Vagina (tissue), 2 donors: Measurements from ENCODE around the gene SNPH. TPM values are rescaled to one million over a fixed set of nuclear protein-coding genes. Genes with fewer than 3 reads are reported as not detected.
"Not testable (repeated sequence)": the region's sequence is repeated elsewhere in the genome, so short reads cannot be mapped to it uniquely, and the experiment has no call there.

Source experiments
- DNase-seq, 2 donors: peaks; one replicate each; pipeline ENCODE4 v3.0.0-alpha.2; 2017; ENCODE audit errors: extremely low spot score in 2 of 2
- H3K27ac ChIP-seq: fragments of 200-600 bp; sonication (generic); one replicate; pipeline ENCODE4 v1.5.1; 2019
- H3K27me3 ChIP-seq: fragments of 200-600 bp; sonication (generic); one replicate; pipeline ENCODE4 v1.5.1; 2019
- H3K36me3 ChIP-seq, 2 donors: fragments of 200-600 bp; sonication (generic); one replicate each; pipeline ENCODE4 v1.5.1; 2017 to 2019
- H3K4me1 ChIP-seq: fragments of 200-600 bp; sonication (generic); one replicate; pipeline ENCODE4 v1.5.1; 2019
- H3K4me3 ChIP-seq, 2 donors: fragments of 200-600 bp; sonication (generic); 1 replicate in 1 of 2; 2 replicates in 1 of 2; pipeline ENCODE4 v1.5.1; 2016 to 2019
- H3K9me3 ChIP-seq: fragments of 200-600 bp; sonication (generic); one replicate; pipeline ENCODE4 v1.5.1; 2019
- POLR2A ChIP-seq, 2 donors: fragments of 450-650 bp; IDR thresholded peaks; one replicate each; pipeline ENCODE4 v1.6.1; 2017; ENCODE audit warnings: antibody characterized with exemption in 2 of 2, mild to moderate bottlenecking in 2 of 2, moderate library complexity in 2 of 2
- POLR2AphosphoS5 ChIP-seq, 2 donors: sonication (generic); formaldehyde crosslinking; IDR thresholded peaks; one replicate each; pipeline ENCODE4 v1.9.0; 2017; ENCODE audit warnings: antibody characterized with exemption in 2 of 2, mild to moderate bottlenecking in 2 of 2, low read depth in 1 of 2; ENCODE audit not compliant: insufficient read depth in 1 of 2
- intact Hi-C: fragments of 100-400 bp; cut with DNase I; formaldehyde crosslinking; loops from one replicate; pipeline ENCODE4 v1.15.1; 2023
- total RNA-seq: library from RNA; depleted of rRNA; stranded (reverse); fragments of >200 nt; gene quantifications from one replicate; pipeline ENCODE4 v1.2.3, GENCODE V29; 2016
- TF ChIP-seq, protein P1 (sequence below), 3 experiments: fragments of 450-650 bp in 2 of 3; fragments of 200-600 bp in 1 of 3; sonication (generic) in 1 of 3; IDR thresholded peaks; one replicate each; pipeline ENCODE4 v1.5.1; 2017 to 2019; ENCODE audit warnings: antibody characterized with exemption in 3 of 3, mild to moderate bottlenecking in 2 of 3, moderate library complexity in 2 of 3

SNPH gene, protein sequence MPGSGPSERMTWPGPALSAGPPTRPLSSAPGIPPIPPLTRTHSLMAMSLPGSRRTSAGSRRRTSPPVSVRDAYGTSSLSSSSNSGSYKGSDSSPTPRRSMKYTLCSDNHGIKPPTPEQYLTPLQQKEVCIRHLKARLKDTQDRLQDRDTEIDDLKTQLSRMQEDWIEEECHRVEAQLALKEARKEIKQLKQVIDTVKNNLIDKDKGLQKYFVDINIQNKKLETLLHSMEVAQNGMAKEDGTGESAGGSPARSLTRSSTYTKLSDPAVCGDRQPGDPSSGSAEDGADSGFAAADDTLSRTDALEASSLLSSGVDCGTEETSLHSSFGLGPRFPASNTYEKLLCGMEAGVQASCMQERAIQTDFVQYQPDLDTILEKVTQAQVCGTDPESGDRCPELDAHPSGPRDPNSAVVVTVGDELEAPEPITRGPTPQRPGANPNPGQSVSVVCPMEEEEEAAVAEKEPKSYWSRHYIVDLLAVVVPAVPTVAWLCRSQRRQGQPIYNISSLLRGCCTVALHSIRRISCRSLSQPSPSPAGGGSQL
- total RNA-seq, result 6.4 TPM

DNA sequence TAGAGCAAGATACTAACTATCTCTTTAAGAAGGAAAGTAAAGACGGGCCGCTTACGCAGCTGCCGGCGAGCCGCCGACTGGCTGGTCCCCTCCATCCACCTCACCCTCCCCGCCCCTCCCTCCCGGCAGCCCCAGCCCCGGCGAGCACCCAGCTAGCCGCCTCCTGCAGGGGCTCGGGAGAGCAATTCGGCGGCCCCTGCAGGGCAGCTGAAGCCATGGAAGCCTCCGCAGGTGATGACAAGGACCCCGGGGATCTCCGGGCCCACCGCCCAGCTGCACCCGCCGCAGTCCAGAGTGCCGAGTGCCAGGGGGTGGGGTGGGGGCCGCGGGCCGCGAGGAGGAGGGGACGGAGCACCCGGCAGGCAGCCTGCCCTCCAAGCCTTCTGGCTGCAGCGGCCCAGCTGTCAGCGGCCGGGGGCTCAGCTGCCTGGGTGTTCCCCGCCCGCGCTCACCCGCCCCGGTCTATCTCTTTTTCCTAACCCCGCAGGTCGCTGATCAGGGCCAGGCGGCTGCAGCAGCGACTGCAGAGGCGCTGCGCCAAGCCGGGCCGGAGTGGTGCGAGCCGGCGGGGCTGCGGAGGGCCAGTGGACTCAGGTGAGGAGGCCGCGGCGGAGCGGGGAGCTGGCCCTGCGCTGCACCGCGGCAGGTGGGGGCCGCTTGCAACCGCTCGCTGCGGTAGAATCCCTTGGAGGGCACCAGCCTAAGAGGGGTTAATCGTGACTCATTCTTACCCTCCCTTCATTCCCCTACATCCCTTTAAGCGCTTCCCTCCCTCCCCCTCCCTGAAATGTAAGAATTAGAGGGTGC, at the start of gene SNPH:
Gene SNPH, plus strand, starts transcription at position 128 of the 807 bp plus-strand sequence. CDS start 29,946 bp downstream, outside the sequence.
- H3K4me3 ChIP-seq, result peak within 1 kb of the TSS; percentile 80 to 93
- TF ChIP-seq POLR2AphosphoS5 (IDR thresholded peaks at IDR 0.05; ENCODE audit: insufficient read depth in 1 of 2, low read depth in 1 of 2), result peak in 1 of 2 donors; percentile 55
- TF ChIP-seq, protein P1, sequence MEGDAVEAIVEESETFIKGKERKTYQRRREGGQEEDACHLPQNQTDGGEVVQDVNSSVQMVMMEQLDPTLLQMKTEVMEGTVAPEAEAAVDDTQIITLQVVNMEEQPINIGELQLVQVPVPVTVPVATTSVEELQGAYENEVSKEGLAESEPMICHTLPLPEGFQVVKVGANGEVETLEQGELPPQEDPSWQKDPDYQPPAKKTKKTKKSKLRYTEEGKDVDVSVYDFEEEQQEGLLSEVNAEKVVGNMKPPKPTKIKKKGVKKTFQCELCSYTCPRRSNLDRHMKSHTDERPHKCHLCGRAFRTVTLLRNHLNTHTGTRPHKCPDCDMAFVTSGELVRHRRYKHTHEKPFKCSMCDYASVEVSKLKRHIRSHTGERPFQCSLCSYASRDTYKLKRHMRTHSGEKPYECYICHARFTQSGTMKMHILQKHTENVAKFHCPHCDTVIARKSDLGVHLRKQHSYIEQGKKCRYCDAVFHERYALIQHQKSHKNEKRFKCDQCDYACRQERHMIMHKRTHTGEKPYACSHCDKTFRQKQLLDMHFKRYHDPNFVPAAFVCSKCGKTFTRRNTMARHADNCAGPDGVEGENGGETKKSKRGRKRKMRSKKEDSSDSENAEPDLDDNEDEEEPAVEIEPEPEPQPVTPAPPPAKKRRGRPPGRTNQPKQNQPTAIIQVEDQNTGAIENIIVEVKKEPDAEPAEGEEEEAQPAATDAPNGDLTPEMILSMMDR (IDR thresholded peaks at IDR 0.05), result no peak
- H3K4me1 ChIP-seq, result peaks cover 19% of the 10 kb centered on the region
- H3K27me3 ChIP-seq, result no peaks in the 10 kb centered on the region
- no peak for DNase-seq
- intact Hi-C loops, result no loop called here
- no peaks in the 10 kb centered on the region for H3K9me3 ChIP-seq
- H3K27ac ChIP-seq, result peak within 1 kb of the TSS; percentile 68
- H3K36me3 ChIP-seq, result no peaks in the 10 kb centered on the region

DNA sequence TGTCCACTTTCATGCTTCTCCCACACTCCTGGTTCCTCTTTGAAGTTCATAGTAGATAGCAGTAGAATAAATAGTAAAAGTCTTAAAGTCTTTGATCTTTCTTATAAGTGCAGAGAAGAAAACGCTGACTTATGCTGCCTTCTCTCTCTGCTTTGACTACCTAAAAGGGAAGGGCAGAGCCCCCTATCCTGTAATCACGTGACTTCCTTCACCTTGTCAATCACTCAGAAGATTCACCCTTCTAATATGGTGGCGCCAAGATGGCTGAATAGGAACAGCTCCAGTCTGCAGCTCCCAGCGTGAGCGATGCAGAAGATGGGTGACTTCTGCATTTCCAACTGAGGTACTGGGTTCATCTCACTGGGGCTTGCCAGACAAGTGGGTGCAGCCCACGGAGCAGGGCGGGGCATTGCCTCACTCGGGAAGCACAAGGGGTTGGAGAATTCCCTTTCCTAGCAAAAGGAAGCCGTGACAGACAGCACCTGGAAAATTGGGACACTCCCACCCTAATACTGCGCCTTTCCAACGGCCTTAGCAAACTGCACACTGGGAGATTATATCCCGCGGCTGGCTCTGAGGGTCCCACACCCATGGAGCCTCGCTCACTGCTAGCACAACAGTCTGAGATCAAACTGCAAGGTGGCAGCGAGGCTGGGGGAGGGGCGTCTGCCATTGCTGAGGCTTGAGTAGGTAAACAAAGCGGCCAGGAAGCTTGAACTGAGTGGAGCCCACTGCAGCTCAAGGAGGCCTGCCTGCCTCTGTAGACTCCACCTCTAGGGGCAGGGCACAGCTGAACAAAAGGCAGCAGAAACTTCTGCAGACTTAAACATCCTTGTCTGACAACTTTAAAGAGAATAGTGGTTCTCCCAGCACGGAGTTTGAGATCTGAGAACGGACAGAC, 49.3 kb upstream of the SNPH start:
- intact Hi-C loops, result not testable (repeated sequence)

DNA sequence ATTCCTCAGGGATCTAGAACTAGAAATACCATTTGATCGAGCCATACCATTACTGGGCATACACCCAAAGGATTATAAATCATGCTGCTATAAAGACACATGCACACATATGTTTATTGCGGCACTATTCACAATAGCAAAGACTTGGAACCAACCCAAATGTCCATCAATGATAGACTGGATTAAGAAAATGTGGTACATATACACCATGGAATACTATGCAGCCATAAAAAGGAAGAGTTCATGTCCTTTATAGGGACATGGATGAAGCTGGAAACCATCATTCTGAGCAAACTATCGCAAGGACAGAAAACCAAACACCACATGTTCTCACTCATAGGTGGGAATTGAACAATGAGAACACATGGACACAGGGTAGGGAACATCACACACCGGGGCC, 43.3 kb upstream of the SNPH start:
- intact Hi-C loops, H3K9me3 ChIP-seq, H3K27me3 ChIP-seq, H3K36me3 ChIP-seq, DNase-seq, H3K4me3 ChIP-seq, H3K27ac ChIP-seq: not testable (repeated sequence)
- H3K4me1 ChIP-seq, result peaks cover 12% of the 10 kb centered on the region

More for the DNA sequence above, 49.3 kb upstream of the SNPH start:
- H3K27ac ChIP-seq, H3K4me3 ChIP-seq, DNase-seq, H3K27me3 ChIP-seq, H3K9me3 ChIP-seq, H3K4me1 ChIP-seq, H3K36me3 ChIP-seq: not testable (repeated sequence)

DNA sequence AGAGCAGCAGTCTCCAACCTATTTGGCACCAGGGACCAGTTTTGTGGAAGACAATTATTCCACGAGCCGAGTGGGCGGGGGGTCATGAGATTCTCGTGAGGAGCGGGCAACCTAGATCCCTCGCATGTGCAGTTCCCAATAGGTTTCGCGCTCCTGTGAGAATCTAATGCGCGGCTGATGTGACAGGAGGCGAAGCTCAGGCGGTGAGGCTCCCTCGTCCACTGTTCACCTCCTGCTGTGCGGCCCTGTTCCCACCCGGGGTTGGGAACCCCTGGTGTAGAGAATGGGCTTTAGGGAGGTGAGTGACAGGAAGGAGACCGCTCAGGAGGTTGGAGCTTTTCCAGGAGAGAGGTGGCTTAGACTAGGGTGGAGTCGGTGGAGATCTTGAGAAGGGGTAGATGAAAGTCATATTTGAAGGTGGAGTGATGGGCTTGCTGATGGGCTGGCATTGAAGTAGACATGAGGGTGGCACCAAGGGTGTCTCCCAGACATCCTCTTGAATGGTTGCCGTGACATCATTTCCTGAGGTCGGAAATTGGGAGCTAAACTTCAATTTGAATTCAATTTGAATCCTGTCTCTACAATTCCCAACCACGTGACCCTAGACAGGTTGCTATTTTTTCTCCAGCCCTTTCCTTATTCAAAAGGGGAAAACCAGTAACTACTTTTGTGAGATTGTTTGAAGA, 41.7 kb upstream of the SNPH start:
- intact Hi-C loops, result no loop called here
- DNase-seq, result no peak
- Histone ChIP-seq H3K27me3 (no peaks in the 10 kb centered on the region), H3K36me3 (no peaks in the 10 kb centered on the region), H3K9me3 (no peaks in the 10 kb centered on the region), H3K4me3 (no peak overlapping the region), H3K4me1 (peaks cover 12% of the 10 kb centered on the region), H3K27ac (no peak overlapping the region)
- no peak for TF ChIP-seq POLR2AphosphoS5 (IDR thresholded peaks at IDR 0.05; ENCODE audit: insufficient read depth in 1 of 2, low read depth in 1 of 2)
- TF ChIP-seq, protein P1 (IDR thresholded peaks at IDR 0.05), result no peak
- no peak for TF ChIP-seq POLR2A (IDR thresholded peaks at IDR 0.05)

DNA sequence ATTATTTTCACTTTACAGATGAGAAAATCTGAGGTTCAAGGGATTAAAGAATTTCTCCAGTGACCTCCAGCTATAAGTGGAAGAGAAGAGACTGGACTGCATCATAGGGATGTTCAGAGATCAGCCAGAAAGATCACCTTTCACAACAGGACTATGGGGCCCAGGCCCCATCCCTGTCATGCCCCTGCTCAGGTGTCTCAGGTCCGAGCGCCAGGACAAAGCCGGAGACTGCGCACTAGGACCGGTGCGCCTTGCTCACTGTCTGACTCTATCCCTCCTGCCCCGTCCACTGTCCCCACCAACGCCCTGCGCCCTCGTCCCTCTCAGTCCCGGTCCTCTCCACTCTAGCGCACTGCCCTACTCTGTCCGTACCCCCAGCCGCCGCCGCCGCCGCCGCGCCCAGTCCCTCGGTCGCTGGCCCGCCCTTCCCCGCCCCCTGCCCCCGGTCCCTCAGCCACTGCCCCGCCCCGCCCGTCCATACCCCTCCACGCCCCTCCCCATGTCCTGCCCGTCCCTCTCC, 40.8 kb upstream of the SNPH start:
- H3K4me1 ChIP-seq, result peaks cover 12% of the 10 kb centered on the region
- DNase-seq, result no peak
- H3K27ac ChIP-seq, result no peak overlapping the region
- H3K4me3 ChIP-seq, result peak overlapping the region; percentile 44 to 71
- no peak for TF ChIP-seq POLR2AphosphoS5 (IDR thresholded peaks at IDR 0.05; ENCODE audit: insufficient read depth in 1 of 2, low read depth in 1 of 2)
- TF ChIP-seq, protein P1 (IDR thresholded peaks at IDR 0.05), result no peak
- H3K27me3 ChIP-seq, result no peaks in the 10 kb centered on the region
- intact Hi-C loops, result no loop called here
- H3K9me3 ChIP-seq, result no peaks in the 10 kb centered on the region
- H3K36me3 ChIP-seq, result no peaks in the 10 kb centered on the region
